Stimulated activated CD8-positive, alpha-beta memory T cell treated with anti-CD3 and anti-CD28 coated beads, Interleukin-4, amount 100 ng/mL, for 24 hours (primary cell): Measurements from ENCODE around the gene PCDH9.
"Not testable (repeated sequence)": the region's sequence is repeated elsewhere in the genome, so short reads cannot be mapped to it uniquely, and the experiment has no call there.

Source experiments
- DNase-seq: peaks from one replicate; pipeline ENCODE4 v3.0.0-alpha.2; 2020; ENCODE audit warnings: low read depth

Gene PCDH9

DNA sequence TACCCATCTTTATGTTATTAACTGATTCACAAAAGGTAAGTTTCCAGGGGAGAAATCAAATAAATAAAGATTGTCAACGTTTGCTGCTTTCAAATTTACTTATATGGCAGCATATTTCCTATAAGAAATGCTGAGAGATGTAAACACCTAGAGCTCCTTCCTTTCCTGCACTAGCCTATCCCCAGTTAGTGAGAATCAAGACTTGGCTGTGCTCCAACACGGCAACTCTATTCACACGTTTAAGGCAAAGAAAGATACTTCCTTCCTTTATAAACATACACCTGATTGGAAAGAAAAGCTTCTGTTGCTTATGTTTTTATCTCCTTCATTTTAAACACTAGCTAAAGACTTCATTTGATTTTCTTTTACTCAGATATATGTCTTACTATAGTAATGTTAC, 107.0 kb downstream of the PCDH9 start:
- no peak for DNase-seq

DNA sequence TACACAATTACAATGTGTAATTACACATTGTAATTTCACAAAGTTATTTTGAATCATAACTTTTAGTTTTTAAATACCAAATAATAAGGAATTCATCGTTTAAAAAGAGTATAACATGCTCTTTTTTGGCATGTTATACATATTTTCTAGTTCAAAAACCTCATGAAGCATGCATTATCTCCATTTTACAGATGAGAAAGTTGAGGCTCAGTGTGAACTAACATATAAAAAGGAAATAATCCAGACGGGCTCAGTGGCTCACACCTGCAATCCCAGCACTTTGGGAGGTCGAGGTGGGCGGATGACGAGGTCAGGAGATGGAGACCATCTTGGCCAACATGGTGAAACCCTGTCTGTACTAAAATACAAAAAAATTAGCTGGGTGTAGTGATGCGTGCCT, 107.9 kb downstream of the PCDH9 start:
- DNase-seq = no peak

DNA sequence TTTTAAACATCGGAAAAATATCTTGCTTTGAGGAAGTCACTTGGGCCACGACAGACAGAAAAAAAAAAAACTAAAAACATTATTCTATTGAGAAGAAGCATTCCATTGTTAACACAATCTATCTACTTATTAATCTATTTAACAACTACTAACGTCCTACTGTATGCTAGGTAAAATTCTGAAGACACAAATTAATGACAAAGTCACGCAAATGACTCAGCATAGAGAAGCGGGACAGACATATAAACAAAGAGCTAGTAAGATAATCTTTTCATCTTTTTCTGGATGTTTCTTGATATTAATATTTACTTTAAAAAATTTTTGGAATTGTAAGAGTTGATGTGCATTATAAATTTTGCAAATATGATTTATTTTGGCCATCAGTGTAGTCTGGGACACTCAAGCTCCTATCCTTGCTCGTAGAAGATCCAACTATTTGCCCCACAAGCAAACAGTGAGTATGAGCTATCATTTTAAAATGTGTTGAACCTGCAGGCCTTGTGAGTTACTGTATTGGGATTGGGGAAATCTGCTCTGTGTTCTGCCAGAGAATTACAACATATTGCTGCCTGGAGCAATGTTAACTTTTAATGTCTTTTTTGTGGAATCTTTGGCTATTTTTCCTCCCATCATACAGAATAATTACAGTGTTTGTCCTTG, 109.1 kb downstream of the PCDH9 start:
- no peak for DNase-seq

DNA sequence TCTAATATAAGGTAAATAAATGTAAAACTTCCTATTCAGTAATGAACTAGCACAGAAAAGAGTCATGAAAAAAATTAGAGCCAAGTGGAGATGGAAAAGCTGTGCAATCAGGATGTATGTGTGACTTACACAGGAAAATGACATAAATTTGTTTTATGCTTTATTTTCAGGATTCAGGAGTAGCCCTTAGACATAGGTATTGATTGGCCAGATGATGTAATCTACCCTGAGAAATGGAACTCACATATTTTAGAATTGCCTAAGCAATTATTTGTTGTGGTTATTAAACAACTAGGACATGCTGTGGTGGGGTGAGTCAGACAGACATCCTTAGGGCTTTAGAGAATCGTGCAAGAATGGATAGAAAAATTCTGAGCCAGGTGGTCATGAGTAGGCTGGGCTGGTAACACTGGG, 110.6 kb downstream of the PCDH9 start:
- DNase-seq = no peak

DNA sequence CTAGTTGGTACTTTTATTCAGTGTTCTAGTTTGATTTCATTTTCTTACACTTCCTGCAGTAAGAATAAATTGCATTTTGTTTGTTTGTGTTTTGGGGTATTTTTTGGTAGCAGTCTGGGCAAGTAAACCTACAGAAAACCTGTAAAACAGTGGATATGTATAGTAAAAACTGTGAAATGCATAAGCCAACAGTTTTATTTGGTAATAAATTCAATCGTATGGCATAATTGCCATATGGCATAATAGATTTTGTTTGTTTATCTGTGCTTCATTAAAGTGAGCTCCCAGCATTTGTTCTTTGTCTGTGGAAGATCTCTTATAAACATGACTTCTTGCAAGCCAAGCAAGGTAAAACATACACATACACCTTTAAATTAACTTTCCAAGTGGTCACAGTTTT, 111.9 kb downstream of the PCDH9 start:
- DNase-seq = no peak

DNA sequence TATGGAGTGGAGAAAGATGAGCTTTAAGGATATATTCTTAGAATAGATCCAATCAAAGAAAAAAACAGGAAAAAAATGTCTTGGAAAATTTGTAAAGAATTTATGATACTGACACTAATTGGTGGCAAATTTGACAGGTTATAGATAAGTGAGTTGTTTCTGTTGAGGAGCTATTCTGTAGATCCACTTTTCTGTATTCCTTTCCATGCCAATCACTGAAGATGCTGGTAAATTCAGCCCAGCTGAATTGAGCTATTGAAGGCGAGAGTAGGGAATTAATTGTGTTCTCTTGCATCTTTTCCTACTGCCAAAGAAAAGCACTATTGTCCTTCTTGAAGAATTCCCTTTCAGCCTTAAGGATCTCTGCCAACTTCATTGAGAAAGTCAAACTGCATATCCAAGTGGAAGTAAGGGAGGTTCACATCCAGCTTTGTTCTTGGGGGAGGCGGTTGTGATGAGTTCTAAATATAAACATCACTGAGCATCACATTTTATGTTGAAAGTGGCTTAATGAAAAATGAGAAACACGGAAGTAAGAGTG, 113.1 kb downstream of the PCDH9 start:
- no peak for DNase-seq

DNA sequence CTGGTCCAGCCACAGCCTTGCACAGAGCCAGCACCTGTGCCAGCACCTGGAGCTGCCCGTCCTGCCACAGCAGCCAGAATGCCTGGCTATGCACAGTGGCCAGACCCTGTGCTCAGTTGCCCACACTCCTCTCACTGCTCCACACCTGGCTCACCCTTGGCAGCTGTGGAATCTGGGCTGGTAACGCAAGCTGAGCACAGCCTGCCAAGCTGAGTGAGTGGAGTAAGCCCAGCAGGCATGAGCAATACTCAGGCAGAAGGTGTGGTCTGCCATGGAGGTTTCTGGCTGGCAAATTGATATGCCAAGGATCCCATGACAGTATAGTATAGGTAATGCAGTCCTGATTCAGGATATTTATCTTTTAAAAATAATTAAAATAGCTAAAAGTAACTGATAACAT, 122.2 kb downstream of the PCDH9 start:
- DNase-seq = no peak

DNA sequence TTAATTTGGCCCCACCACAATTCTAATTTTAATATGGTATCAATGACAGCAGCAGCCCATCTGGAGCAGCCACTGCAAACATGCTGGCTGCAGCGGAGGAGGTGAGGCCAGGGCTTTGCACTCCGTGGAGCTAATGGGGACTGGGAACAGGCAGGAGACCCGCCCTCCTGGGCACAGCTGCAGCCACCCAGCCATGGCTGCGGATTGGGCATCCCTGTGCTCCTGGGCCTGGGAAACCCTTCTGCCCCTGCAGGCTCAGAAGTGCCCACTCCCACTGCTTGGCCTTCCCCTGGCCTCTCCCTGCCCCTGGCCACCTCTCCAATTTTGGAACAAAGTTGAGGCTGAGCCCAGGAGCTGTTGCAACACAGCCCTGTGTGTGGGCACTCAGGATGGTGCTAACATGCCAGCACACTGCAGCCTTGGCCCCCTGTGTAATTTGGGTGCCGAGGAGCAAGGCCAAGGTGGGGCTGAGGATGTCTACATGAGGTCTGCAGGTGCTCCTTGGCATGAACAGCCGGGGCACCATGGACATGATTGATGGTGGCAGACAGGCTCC, 123.6 kb downstream of the PCDH9 start:
- DNase-seq = no peak

DNA sequence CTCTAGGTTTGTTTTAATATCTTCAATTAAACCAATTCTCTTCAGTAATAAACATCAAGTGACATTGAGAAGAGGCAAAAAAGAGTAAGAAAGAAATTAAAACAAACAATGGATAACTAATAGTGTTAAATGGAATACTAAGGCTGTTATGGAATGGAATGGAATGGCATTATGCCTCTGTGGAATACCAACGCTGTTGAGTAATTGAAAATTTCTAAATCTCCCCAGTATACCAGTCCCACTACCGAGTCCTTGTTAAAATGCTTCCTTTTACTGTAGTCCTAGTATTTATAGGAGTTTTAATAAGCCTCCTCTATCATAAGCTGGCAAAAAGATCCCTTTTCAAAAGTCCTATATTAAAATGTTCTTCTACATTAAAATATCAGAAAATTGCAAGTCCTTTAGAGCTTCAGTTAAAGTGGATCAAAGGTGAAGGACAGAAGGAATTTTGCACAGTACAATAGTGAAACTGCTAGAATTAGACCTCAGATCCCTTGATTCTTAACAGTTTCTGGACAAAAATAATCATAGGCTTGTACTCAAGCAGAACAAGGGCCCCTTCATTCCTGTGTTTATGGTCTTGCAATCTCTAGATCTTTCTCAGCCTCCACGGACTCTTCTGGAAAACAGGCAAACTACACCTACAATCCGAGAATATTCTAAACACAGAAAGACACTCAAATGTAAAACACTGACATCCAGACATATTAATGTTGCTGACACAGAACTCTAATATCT, 128.2 kb downstream of the PCDH9 start:
- no peak for DNase-seq

DNA sequence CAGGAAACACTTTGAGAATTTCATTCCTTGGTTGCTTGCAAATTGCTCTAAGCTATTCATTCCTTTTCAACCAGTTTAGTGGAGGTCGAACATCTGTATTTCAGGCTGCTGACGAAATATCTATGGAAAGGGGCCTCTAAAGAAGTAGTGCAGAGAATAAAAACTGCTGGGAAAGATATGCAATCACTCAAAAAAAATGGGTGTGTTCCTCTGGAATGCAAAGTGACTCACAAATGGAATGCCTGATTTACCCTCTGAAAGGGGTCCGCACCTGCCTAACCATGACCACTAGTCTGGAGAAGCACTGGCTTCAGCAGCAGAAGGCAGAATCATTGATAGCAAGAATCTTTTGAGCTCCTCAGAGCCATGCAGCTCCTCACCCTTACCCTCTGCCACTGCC, 129.4 kb downstream of the PCDH9 start:
- DNase-seq = no peak

DNA sequence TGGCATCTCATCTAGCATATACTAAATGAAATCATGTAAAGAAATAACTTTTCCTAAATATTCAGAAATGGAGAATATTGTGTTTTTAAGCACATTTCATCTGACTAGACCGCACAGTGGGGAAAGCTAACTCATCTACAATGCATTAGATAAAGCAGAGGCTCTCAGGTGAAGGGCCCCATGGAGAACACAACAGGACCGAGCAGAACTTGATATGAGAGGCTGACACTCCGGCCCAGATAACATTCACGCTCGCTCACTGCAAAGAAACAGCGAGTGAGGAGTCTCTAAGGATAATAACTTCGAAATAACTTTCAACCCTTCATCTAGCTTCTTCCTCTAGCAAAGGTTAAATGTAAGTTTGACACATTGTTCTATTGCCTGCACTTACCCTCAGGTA, 130.6 kb downstream of the PCDH9 start:
- DNase-seq = no peak

DNA sequence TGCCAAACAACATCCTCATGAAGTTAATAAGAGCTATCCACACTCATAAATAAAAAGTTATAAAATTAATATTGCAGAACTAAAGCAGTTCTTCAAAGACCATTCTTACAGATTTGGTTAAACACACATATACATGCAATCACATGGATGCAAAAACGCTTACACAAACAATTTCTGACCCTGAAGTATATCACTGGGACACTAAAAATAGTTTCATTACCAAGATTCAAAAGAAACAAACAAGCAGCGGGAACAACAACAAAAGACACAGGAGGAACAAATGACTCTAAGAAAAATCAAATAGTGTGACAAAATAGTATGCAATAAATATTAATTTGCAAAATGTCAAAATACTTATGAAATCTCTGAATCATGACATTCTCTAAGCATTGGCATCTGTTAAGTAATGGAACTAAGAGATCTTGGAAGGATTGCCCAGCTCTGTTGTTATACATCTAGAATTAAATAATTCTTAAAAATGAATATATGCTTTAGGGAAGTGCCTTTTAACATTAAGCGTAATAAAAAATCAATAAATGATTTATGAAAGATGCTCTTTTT, 132.2 kb downstream of the PCDH9 start:
- no peak for DNase-seq

DNA sequence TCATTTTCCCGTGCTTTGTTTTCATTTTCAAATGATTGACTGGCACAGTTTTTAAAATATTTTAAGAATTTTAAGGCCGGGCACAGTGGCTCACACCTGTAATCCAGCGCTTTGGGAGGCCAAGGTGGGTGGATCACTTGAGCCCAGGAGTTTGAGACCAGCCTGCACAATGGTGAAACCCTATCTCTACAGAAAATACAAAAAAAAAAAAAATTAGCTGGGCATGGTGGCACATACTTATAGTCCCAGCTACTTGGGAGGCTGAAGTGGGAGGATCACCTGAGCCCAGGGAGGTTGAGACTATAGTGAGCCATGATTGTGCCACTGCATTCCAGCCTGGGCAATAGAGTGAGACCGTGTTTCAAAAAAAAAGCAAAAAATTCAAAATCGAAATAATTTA, 133.2 kb downstream of the PCDH9 start:
- DNase-seq = not testable (repeated sequence)

DNA sequence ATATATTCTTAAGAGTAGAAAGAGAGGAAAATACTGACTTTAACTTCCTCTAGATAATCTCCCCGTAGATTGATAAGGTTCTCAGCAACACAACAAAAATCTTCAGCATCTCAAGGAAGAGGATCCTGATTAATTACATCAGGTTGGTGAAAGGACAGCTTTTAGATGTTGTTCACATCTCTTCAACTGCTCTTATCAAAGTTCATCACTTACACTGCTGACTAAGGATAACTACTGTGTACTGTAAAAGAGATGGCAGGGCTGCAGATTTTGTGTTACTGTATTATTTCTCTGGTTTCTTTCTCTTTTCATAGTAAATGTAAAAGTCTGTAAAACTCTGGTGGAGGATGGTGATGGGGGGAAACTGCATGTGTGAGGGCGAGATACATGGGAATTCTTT, 133.7 kb downstream of the PCDH9 start:
- no peak for DNase-seq

DNA sequence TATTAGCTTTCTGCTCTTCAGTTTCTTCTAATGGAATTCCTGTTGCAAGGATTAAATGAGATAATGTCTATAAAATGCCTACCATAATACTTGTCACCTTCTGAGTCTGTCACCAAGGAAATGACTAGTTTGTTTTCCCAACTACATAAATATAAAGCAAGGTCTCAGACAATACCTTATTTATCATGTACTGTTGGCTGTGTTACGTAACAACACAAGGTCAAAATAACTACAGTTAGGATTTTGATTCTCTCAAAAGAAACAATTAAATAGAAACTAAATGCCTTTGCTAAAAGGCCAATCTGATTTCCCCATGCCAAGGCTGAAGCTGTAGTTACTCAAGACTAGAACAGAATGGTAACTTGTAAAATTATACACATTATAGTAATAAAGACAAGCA, 134.5 kb downstream of the PCDH9 start:
- no peak for DNase-seq

DNA sequence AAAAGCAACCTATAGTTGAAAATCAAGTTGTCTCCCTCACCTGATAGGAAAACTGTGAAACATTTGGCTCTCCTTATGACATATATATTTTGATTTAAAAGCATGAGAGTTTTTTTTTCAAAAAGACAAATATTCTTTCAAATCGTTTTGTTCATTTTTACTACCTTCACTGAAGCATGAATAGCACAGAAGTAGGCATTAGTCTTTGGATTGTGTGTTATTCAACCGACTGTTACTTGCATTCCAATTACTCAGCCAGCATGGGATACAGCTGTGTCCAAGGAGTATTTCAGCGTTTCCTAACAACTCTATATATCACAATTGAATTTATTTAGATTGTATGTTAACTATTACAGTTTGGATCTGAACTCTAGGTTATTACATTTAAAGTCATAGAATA, 135.2 kb downstream of the PCDH9 start:
- no peak for DNase-seq

DNA sequence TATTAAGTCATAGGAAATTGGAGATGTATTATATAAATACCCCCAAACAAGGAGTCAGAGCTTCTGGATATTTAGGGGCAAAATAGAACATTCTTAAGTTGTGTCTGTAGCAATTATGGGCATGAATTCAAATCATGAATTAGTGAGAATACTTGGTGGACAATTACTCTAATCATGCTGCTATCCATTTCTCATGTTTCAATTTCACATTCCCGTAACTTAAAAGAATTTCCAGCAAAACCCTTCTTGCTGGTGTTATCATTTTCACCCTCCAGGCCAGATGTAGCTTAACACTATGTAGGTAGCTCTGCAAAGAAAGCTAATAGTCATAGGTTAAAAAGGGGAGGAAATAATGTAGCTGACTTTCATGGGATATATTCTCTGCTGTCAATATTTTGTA, 136.1 kb downstream of the PCDH9 start:
- DNase-seq = no peak

DNA sequence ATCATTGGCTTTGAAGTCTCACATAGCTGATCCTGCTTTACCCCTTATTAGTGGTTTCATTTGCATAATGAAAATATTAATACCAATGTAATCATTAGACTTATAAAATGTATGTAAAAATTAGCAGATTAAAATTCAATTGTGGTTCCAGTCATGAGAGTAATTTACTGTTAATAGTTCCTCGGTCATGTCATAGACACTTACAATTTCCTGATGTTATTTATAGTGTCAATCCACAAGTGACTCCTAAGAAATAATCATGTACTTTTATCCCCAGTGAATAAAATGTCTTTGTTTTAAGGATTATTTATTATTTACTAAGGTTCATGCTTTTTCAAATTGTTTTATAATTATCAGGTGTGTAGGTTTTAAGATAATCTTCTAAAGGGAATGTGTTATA, 138.5 kb downstream of the PCDH9 start:
- no peak for DNase-seq

DNA sequence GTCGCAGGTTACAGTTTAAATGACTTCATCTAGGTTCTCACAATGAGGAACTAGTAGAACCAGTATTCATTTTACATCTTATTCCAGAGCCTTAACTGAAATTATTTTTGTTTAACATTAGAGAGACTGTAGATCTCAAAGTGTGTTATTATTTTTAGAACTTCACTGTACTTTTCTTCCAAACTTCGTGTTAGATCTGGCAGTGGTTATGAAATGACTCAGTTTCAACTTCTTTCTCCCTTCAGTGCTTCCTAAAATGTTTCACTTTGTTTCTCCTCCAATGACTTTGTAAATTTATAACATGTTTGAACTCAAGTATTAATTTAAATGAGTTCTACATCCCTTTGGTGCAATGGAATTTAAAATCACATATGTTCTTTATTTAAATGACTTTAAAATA, 139.3 kb downstream of the PCDH9 start:
- DNase-seq = no peak

DNA sequence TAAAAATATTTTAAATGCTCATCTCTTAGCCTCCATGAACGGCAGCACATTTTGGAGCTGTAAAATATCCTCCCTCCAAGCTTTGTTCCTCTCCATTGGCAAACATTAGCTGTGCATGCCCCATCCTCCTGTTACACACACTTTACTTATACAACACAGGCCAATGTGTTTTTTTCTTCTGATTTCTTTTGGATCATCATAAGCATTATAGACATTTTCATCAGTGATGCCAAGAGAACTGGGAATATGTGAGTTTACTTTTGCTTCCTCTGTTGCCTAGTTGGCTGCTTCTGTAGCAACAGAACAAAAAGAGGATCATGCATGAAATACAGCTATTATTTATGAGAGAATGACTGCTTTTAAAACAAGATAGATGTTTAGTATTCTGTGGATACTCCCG, 142.6 kb downstream of the PCDH9 start:
- DNase-seq = no peak

DNA sequence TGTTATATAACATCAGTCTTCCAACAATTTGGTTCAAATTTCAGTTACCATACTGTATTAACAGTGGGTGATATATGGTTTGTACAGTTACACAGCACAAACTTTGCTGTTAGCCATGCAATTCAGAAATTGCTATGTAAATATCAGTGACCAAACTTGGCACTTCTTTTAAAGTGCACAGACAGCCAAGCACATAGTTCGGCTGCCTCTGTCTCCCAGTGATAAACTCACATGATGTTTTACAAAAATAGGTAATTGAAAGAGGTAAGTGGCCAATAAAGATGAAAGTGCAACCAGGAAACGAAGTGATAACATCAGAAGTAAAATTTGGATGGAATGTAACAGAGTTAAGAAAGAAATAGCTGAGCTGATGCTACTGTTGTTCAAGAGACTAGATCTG, 143.9 kb downstream of the PCDH9 start:
- DNase-seq = no peak

DNA sequence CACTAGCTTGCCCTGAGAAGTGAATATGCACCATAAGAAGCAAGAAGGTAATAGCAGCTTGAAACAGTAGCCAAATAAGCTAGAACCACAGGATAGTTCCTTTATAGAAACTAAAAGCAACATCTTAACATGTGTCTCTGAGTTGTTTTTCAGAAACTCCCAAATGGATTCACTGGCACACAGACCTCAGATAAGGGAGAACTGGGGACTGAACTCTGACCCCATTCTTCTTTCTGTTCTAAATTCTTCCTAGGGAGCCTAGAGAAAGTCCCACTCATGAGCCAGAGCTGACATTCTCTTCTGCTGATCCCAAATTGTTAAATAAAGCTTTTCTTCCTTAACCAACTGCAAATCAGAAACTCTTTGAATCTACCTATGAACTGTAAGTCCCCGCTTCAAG, 146.1 kb downstream of the PCDH9 start:
- DNase-seq = no peak

DNA sequence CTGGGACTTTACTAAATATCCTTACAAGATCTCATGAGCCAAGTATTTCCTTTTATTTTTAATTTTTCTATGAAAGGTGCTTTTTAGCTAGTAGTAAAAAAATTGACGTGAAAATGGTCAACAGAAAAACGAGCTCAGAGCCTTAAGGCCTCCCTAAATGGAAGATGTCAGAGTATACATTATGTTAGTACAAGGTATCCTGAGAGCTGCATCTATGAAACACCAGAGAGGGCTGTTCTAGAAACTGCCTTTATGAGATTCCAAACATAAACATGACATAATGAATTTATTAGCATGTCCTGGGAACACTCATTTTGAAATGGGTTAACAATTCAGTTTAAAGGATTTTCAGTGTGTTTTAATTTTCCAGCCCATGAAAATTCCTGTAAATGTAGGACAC, 146.6 kb downstream of the PCDH9 start:
- no peak for DNase-seq
